ENCODE results near the gene CUX1.

The CUX1 gene

GRCh38 chr7:101901661-101902491 is 84.5 kb downstream of the CUX1 start:
- H3K27me3 ChIP-seq = no peaks in the 10 kb centered on the region
- no peak overlapping the region for H3K27ac ChIP-seq
- H3K4me1 ChIP-seq (ENCODE audit: control insufficient read depth in 1 of 2, insufficient read depth in 1 of 2, low read depth in 1 of 2, low read length in 1 of 2) = no peaks in the 10 kb centered on the region
- no peak overlapping the region for H3K4me3 ChIP-seq (ENCODE audit: low read depth in 1 of 2, low read length in 1 of 2)
- no peaks in the 10 kb centered on the region for H3K9me3 ChIP-seq
- TF ChIP-seq CTCF (IDR thresholded peaks at IDR 0.05) = no peak
- peaks cover 8% of the 10 kb centered on the region for H3K36me3 ChIP-seq

- Histone ChIP-seq H3K27ac (no peak overlapping the region), H3K4me3 (ENCODE audit: low read depth in 1 of 2, low read length in 1 of 2) (no peak overlapping the region)
- TF ChIP-seq CTCF (IDR thresholded peaks at IDR 0.05) = no peak
Measured at GRCh38 chr7:101902680-101903514, 85.5 kb downstream of the CUX1 start.

DNA sequence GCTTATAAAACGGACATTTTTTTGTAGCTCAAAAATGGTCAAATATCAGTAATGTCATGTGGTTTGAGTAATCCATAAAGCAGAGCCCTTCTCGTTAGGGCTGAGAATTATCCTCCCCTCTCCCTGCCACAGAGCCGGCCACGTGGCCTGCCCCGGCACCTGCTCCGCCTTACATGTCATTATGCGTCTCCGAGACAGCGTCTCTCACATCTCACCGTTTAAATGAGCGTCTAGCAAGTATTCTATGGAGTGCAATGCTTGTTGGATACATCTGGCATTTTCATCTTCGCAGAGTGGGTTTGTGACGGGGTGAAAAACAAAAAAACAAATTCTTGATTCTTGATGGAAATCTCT is 86.1 kb downstream of the CUX1 start:
- Histone ChIP-seq H3K36me3 (peaks cover 8% of the 10 kb centered on the region), H3K4me1 (ENCODE audit: control insufficient read depth in 1 of 2, insufficient read depth in 1 of 2, low read depth in 1 of 2, low read length in 1 of 2) (no peaks in the 10 kb centered on the region), H3K27ac (no peak overlapping the region), H3K9me3 (no peaks in the 10 kb centered on the region), H3K27me3 (no peaks in the 10 kb centered on the region), H3K4me3 (ENCODE audit: low read depth in 1 of 2, low read length in 1 of 2) (no peak overlapping the region)
- TF ChIP-seq CTCF (IDR thresholded peaks at IDR 0.05) = no peak

More at GRCh38 chr7:101902680-101903514, 85.5 kb downstream of the CUX1 start:
- Histone ChIP-seq H3K4me1 (ENCODE audit: control insufficient read depth in 1 of 2, insufficient read depth in 1 of 2, low read depth in 1 of 2, low read length in 1 of 2) (no peaks in the 10 kb centered on the region), H3K27me3 (no peaks in the 10 kb centered on the region), H3K36me3 (peaks cover 8% of the 10 kb centered on the region), H3K9me3 (no peaks in the 10 kb centered on the region)

- Histone ChIP-seq H3K36me3 (peaks cover 3% of the 10 kb centered on the region), H3K4me3 (ENCODE audit: low read depth in 1 of 2, low read length in 1 of 2) (no peak overlapping the region), H3K9me3 (no peaks in the 10 kb centered on the region), H3K27me3 (no peaks in the 10 kb centered on the region), H3K4me1 (ENCODE audit: control insufficient read depth in 1 of 2, insufficient read depth in 1 of 2, low read depth in 1 of 2, low read length in 1 of 2) (no peaks in the 10 kb centered on the region), H3K27ac (no peak overlapping the region)
- no peak for TF ChIP-seq CTCF (IDR thresholded peaks at IDR 0.05)
Measured at GRCh38 chr7:101904019-101904418, 86.6 kb downstream of the CUX1 start.

GRCh38 chr7:101905203-101905865 is 87.9 kb downstream of the CUX1 start:
- Histone ChIP-seq H3K36me3 (no peaks in the 10 kb centered on the region), H3K9me3 (no peaks in the 10 kb centered on the region), H3K27me3 (no peaks in the 10 kb centered on the region), H3K4me3 (ENCODE audit: low read depth in 1 of 2, low read length in 1 of 2) (no peak overlapping the region), H3K4me1 (ENCODE audit: control insufficient read depth in 1 of 2, insufficient read depth in 1 of 2, low read depth in 1 of 2, low read length in 1 of 2) (no peaks in the 10 kb centered on the region), H3K27ac (no peak overlapping the region)
- TF ChIP-seq CTCF (IDR thresholded peaks at IDR 0.05) = no peak

Measured in neutrophil (primary cell).